GM21447 (cell line): Measurements from ENCODE around the gene DLL1.
"Not testable (repeated sequence)": the region's sequence is repeated elsewhere in the genome, so short reads cannot be mapped to it uniquely, and the experiment has no call there.

ENCODE experiments used
- ATAC-seq: cut with Tn5 transposase; IDR thresholded peaks from one replicate; pipeline ENCODE4 v1.9.1; 2021; ENCODE audit not compliant: unreplicated experiment

Gene DLL1

GRCh38 chr6:170290296-170291128, at the start of gene DLL1:
Gene DLL1 (minus strand): TSS chr6:170291078. CDS start chr6:170290139, 939 bp downstream.
- no peak for ATAC-seq

GRCh38 chr6:170335199-170335598, 44.3 kb upstream of the DLL1 start:
- ATAC-seq = not testable (repeated sequence)

- ATAC-seq = no peak
Measured at GRCh38 chr6:170329321-170329720, 38.4 kb upstream of the DLL1 start.

GRCh38 chr6:170317718-170318117, 26.8 kb upstream of the DLL1 start:
- no peak for ATAC-seq

- no peak for ATAC-seq
Measured at GRCh38 chr6:170317076-170317475, 26.2 kb upstream of the DLL1 start.

GRCh38 chr6:170316071-170316470, 25.2 kb upstream of the DLL1 start:
- no peak for ATAC-seq

- no peak for ATAC-seq
Measured at GRCh38 chr6:170314983-170315382, 24.1 kb upstream of the DLL1 start.

- ATAC-seq = no peak
Measured at GRCh38 chr6:170313716-170314295, 22.9 kb upstream of the DLL1 start.

GRCh38 chr6:170312876-170313275, 22.0 kb upstream of the DLL1 start:
- no peak for ATAC-seq

GRCh38 chr6:170311696-170312095, 20.8 kb upstream of the DLL1 start:
- no peak for ATAC-seq

- no peak for ATAC-seq
Measured at GRCh38 chr6:170308761-170309160, 17.9 kb upstream of the DLL1 start.

- ATAC-seq = no peak
Measured at GRCh38 chr6:170307080-170307545, 16.2 kb upstream of the DLL1 start.

- peak; percentile 97 for ATAC-seq
Measured at GRCh38 chr6:170306324-170307079, 15.6 kb upstream of the DLL1 start, which contains the start of gene FAM120B. Gene FAM120B (plus strand): TSS chr6:170306758. CDS start chr6:170317391, 10,633 bp downstream.

- ATAC-seq = no peak
Measured at GRCh38 chr6:170305805-170306323, 15.0 kb upstream of the DLL1 start.

- ATAC-seq = no peak
Measured at GRCh38 chr6:170301184-170301583, 10.3 kb upstream of the DLL1 start.

GRCh38 chr6:170298688-170299087, 7.8 kb upstream of the DLL1 start:
- ATAC-seq = no peak

- ATAC-seq = no peak
Measured at GRCh38 chr6:170297576-170298330, 6.9 kb upstream of the DLL1 start.

GRCh38 chr6:170296746-170297575, 6.1 kb upstream of the DLL1 start:
- ATAC-seq = no peak

- ATAC-seq = no peak
Measured at GRCh38 chr6:170296423-170296745, 5.5 kb upstream of the DLL1 start.
